ENCODE measurements around the gene ORC4. TPM values are rescaled to one million over a fixed set of nuclear protein-coding genes. Genes with fewer than 3 reads are reported as not detected.

ORC4 gene
- total RNA-seq, 1 experiment from 2014 or later: 72.9 TPM

DNA sequence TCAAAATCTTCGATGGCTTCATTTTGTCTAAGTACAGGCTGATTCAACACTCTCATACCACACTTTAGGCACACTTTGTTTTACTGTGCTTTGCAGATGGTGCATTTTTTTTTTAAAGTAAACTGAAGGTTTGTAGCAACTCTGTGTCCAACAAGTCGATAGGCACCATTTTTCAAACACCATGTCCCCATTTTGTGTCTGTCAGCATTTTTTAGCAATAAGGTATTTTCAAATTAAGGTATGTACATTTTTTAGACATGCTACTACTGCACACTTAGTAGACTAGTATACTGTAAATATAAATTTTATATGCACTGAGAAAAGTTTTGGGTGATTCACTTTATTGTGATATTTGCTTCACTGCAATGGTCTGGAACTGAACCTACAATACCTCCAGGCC, 44.4 kb downstream of the ORC4 start:
- Histone ChIP-seq H3K4me2 (ENCODE audit: insufficient read depth, insufficient read length, low read length) (no peak overlapping the region), H3T11ph (ENCODE audit: low read length) (no peak overlapping the region), H3K23ac (ENCODE audit: insufficient read length, low read depth, low read length) (no peak overlapping the region), H3K9me3 (ENCODE audit: control insufficient read depth, low read depth, low read length) (no peaks in the 10 kb centered on the region), H4K91ac (ENCODE audit: insufficient read length, low read depth, low read length) (no peak overlapping the region), H4K20me1 (ENCODE audit: control insufficient read depth, insufficient read depth, insufficient read length) (no peaks in the 10 kb centered on the region), H3K14ac (ENCODE audit: insufficient read depth, low read length) (no peak overlapping the region), H2AFZ (ENCODE audit: low read length) (no peak overlapping the region), H3K18ac (ENCODE audit: insufficient read length, low read depth, low read length) (no peak overlapping the region), H2BK12ac (ENCODE audit: insufficient read length, low read depth, low read length) (no peak overlapping the region), H2AK5ac (ENCODE audit: insufficient read length, low read length) (no peak overlapping the region), H3K4me1 (ENCODE audit: insufficient read depth, low read length) (no peaks in the 10 kb centered on the region), H3K79me1 (ENCODE audit: insufficient read depth, low read depth, low read length, poor library complexity, severe bottlenecking) (no peaks in the 10 kb centered on the region), H3K56ac (ENCODE audit: insufficient read length, low read depth, low read length) (no peak overlapping the region), H3K27me3 (ENCODE audit: insufficient read depth, low read length) (no peaks in the 10 kb centered on the region), H3K27ac (ENCODE audit: insufficient read length, low read depth, low read length) (no peak overlapping the region), H3K23me2 (ENCODE audit: insufficient read length, low read depth, low read length, poor library complexity, severe bottlenecking) (no peaks in the 10 kb centered on the region), H2BK20ac (ENCODE audit: low read depth, low read length, poor library complexity, severe bottlenecking) (no peak overlapping the region), H2BK120ac (ENCODE audit: low read depth, low read length, poor library complexity, severe bottlenecking) (no peak overlapping the region), H2BK5ac (ENCODE audit: insufficient read length, low read length) (no peak overlapping the region), H4K8ac (replicated peaks; ENCODE audit: insufficient read length, low read depth, low read length) (no peak overlapping the region), H3K9ac (ENCODE audit: extremely low read depth, insufficient read length, low read length) (no peak overlapping the region), H3K4ac (ENCODE audit: low read depth, low read length) (no peak overlapping the region), H3K79me2 (ENCODE audit: insufficient read depth, low read length) (peaks cover 7% of the 10 kb centered on the region; the same call in 1 of the 2 replicates), H4K5ac (ENCODE audit: insufficient read length, low read depth, low read length) (no peak overlapping the region), H2BK15ac (ENCODE audit: low read depth, low read length) (no peak overlapping the region)
- Mint-ChIP-seq H3K4me3 (no peak overlapping the region), H3K9me3 (no peaks in the 10 kb centered on the region), H3K4me1 (peaks cover 5 to 17% of the 10 kb centered on the region in 2 experiments; a peak in 3 of 4 replicates), H3K27ac (no peak overlapping the region), H3K36me3 (ENCODE audit: insufficient read depth in 1 of 3, low read depth in 3 of 3) (peaks cover 0 to 16% (median 11%) of the 10 kb centered on the region in 3 experiments; a peak in 4 of 7 replicates), H3K27me3 (ENCODE audit: low read depth) (no peaks in the 10 kb centered on the region)
- TF ChIP-seq, protein P1, sequence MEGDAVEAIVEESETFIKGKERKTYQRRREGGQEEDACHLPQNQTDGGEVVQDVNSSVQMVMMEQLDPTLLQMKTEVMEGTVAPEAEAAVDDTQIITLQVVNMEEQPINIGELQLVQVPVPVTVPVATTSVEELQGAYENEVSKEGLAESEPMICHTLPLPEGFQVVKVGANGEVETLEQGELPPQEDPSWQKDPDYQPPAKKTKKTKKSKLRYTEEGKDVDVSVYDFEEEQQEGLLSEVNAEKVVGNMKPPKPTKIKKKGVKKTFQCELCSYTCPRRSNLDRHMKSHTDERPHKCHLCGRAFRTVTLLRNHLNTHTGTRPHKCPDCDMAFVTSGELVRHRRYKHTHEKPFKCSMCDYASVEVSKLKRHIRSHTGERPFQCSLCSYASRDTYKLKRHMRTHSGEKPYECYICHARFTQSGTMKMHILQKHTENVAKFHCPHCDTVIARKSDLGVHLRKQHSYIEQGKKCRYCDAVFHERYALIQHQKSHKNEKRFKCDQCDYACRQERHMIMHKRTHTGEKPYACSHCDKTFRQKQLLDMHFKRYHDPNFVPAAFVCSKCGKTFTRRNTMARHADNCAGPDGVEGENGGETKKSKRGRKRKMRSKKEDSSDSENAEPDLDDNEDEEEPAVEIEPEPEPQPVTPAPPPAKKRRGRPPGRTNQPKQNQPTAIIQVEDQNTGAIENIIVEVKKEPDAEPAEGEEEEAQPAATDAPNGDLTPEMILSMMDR (conservative IDR thresholded peaks at IDR 0.05): no peak
- no peak for DNase-seq
- WGBS (ENCODE audit: extremely low coverage, insufficient read length, low lambda C conversion rate): no CpG with 5 or more reads among the region's 2 CpGs
